SU-DHL-6 (cell line): Measurements from ENCODE around the gene IL24.

Source experiments
- EZH2phosphoT487 ChIP-seq: fragments of 200-600 bp; sonication (generic), shearing (Covaris generic); conservative IDR thresholded peaks from 2 replicates; pipeline ENCODE4 v1.6.1; 2018; ENCODE audit warnings: mild to moderate bottlenecking, antibody characterized with exemption, low read length, moderate library complexity, mixed read lengths
- TF ChIP-seq, protein P1 (sequence below): fragments of 200-600 bp; sonication (generic); IDR thresholded peaks from one replicate; pipeline ENCODE4 v1.5.1; 2017; ENCODE audit warnings: antibody characterized with exemption, mild to moderate bottlenecking, low read length, moderate library complexity; ENCODE audit not compliant: insufficient read depth, poor library complexity, severe bottlenecking

DNA sequence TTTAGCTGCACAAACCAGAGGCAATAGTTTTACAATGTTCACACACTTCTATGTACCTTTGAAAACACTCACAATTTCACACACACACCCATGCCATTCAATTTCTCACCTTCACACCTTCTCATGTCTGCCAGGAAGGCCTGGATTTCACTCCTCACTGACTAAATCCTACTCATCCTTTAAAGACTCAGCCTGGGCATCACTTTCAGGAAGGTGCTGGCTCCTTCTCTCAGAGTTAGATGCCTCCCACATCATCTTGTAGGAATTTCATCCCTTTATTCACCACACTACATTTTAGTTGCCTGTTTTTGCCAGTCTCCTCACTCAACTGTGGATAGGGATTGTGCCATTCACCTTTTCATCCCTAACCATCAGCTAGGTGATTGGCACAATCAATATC lies 29.5 kb upstream of the IL24 start:
- TF ChIP-seq, protein P1, sequence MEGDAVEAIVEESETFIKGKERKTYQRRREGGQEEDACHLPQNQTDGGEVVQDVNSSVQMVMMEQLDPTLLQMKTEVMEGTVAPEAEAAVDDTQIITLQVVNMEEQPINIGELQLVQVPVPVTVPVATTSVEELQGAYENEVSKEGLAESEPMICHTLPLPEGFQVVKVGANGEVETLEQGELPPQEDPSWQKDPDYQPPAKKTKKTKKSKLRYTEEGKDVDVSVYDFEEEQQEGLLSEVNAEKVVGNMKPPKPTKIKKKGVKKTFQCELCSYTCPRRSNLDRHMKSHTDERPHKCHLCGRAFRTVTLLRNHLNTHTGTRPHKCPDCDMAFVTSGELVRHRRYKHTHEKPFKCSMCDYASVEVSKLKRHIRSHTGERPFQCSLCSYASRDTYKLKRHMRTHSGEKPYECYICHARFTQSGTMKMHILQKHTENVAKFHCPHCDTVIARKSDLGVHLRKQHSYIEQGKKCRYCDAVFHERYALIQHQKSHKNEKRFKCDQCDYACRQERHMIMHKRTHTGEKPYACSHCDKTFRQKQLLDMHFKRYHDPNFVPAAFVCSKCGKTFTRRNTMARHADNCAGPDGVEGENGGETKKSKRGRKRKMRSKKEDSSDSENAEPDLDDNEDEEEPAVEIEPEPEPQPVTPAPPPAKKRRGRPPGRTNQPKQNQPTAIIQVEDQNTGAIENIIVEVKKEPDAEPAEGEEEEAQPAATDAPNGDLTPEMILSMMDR: no peak
- TF ChIP-seq EZH2phosphoT487: no peak
